GM12878 (cell line): ENCODE data around the gene CNNM1. TPM values are rescaled to one million over a fixed set of nuclear protein-coding genes. Genes with fewer than 3 reads are reported as not detected.

Experiments used
- ATAC-seq: fragments of 200-7000 bp; cut with Tn5 transposase; 3 replicates; pipeline ENCODE4 v1.9.1; 2020; ENCODE audit warnings: mild to moderate bottlenecking, moderate library complexity
- BruUV-seq: library from RNA; stranded (reverse); fragments of 400-500 nt; replicated peaks from 2 replicates; lab custom pipeline; 2021; lab: Mats Ljungman, UMichigan
- CTCF ChIA-PET: fragments of 300-600 bp; sonication (Branson Sonifier 250); formaldehyde crosslinking; extraction: SDS; loops from one replicate; lab custom pipeline; 2021; ENCODE audit warnings: inconsistent platforms; lab: Yijun Ruan, JAX
- POLR2A ChIA-PET: fragments of 350-600 bp; formaldehyde crosslinking; extraction: SDS; loops from one replicate; lab custom pipeline; 2021; ENCODE audit warnings: inconsistent platforms; lab: Charles Lee
- RAD21 ChIA-PET: fragments of 300-600 bp; sonication (Branson Sonifier 250); formaldehyde crosslinking; loops from one replicate; lab custom pipeline; 2023; ENCODE audit warnings: antibody characterized with exemption; ENCODE audit not compliant: unreplicated experiment; lab: Charles Lee
- SMC1A ChIA-PET: fragments of 300-600 bp; sonication (Branson Sonifier 250); formaldehyde crosslinking; loops from one replicate; lab custom pipeline; 2023; ENCODE audit not compliant: unreplicated experiment, uncharacterized antibody; lab: Charles Lee
- DNase-seq: peaks from one replicate; pipeline ENCODE4 v3.0.0-alpha.2; 2011; ENCODE audit warnings: low read depth, low spot score
- FAIRE-seq: peaks from 3 replicates; lab custom pipeline; 2011; peaks lifted over from hg19 to GRCh38; lab: Jason Lieb, UNC
- H2AFZ ChIP-seq: 2 replicates; pipeline ENCODE4 v1.6.0; 2011; ENCODE audit warnings: low read depth, low read length, control low read depth; ENCODE audit not compliant: control insufficient read depth
- H3K27ac ChIP-seq: 2 replicates; pipeline ENCODE4 v1.5.1; 2011; ENCODE audit warnings: control low read depth; ENCODE audit not compliant: control insufficient read depth, insufficient read depth
- H3K27me3 ChIP-seq, 2 experiments: replicated peaks in 1 of 2; 2 replicates each; pipeline versions ENCODE4 v1.6.0 to v1.6.1; 2011; ENCODE audit warnings: low read length in 1 of 2; ENCODE audit not compliant: control insufficient read depth in 2 of 2, insufficient read depth in 2 of 2
- H3K36me3 ChIP-seq, 2 experiments: 2 replicates each; pipeline ENCODE4 v1.5.1; 2011; ENCODE audit warnings: low read length in 1 of 2; ENCODE audit not compliant: control insufficient read depth in 2 of 2, insufficient read depth in 2 of 2
- H3K4me1 ChIP-seq: 2 replicates; pipeline ENCODE4 v1.6.1; 2011; ENCODE audit warnings: mild to moderate bottlenecking, low read length, moderate library complexity, mixed read lengths; ENCODE audit not compliant: control insufficient read depth, insufficient read depth
- H3K4me2 ChIP-seq: 2 replicates; pipeline ENCODE4 v1.6.0; 2011; ENCODE audit warnings: control low read depth; ENCODE audit not compliant: control insufficient read depth, insufficient read depth
- H3K4me3 ChIP-seq: fragments of 200-600 bp; sonication (generic); 2 replicates; pipeline ENCODE4 v1.5.1; 2016
- H3K79me2 ChIP-seq: 2 replicates; pipeline ENCODE4 v1.6.0; 2011; ENCODE audit warnings: low read length; ENCODE audit not compliant: control insufficient read depth, insufficient read depth
- H3K9ac ChIP-seq: 2 replicates; pipeline ENCODE4 v1.8.0; 2011; ENCODE audit warnings: low read length, control low read depth, mixed read lengths; ENCODE audit not compliant: control insufficient read depth, insufficient read depth
- H3K9me3 ChIP-seq: replicated peaks from 3 replicates; pipeline ENCODE4 v1.5.1; 2011; ENCODE audit warnings: mild to moderate bottlenecking, low read length; ENCODE audit not compliant: control insufficient read depth, insufficient read depth
- H4K20me1 ChIP-seq: 2 replicates; pipeline ENCODE4 v1.6.0; 2011; ENCODE audit not compliant: control insufficient read depth, insufficient read depth
- BHLHE40 ChIP-seq, 2 experiments: fragments of 450-650 bp in 1 of 2; IDR thresholded peaks; 2 replicates each; pipeline ENCODE4 v1.6.1; 2011 to 2017; ENCODE audit warnings: low read depth in 2 of 2, borderline replicate concordance in 1 of 2, improper control_type of control experiment in 1 of 2, low read length in 1 of 2, mild to moderate bottlenecking in 1 of 2
- E2F8 ChIP-seq: fragments of 450-650 bp; IDR thresholded peaks from 2 replicates; pipeline ENCODE4 v1.6.1; 2018; ENCODE audit warnings: mild to moderate bottlenecking, low read depth, moderate library complexity; ENCODE audit not compliant: partially characterized antibody
- HDAC2 ChIP-seq: fragments of 200-600 bp; sonication (generic); IDR thresholded peaks from 2 replicates; pipeline ENCODE4 v1.6.1; 2017
- SMAD1 ChIP-seq: fragments of 450-650 bp; IDR thresholded peaks from 2 replicates; pipeline ENCODE4 v1.6.1; 2018; ENCODE audit warnings: mild to moderate bottlenecking, low read depth; ENCODE audit not compliant: partially characterized antibody
- ZNF687 ChIP-seq: fragments of 450-650 bp; IDR thresholded peaks from 2 replicates; pipeline ENCODE4 v1.6.1; 2017; ENCODE audit warnings: mild to moderate bottlenecking, moderate library complexity
- WGBS: methylation state at CpG from one replicate; pipeline ENCODE4 v1.1.6; 2016; ENCODE audit warnings: low lambda C conversion rate; ENCODE audit not compliant: insufficient replicate concordance, insufficient coverage; ENCODE audit errors: missing lambda C conversion rate; 5-methylcytosine and 5-hydroxymethylcytosine counted together
- in situ Hi-C: fragments of 300-500 bp; cut with MboI; formaldehyde crosslinking; loops from 9 replicates; pipeline ENCODE4 v1.14.3; 2018; ENCODE audit warnings: mixed read lengths
- intact Hi-C: fragments of 100-400 bp; cut with micrococcal nuclease; formaldehyde crosslinking; loops from one replicate; pipeline ENCODE4 v1.14.2; 2022; ENCODE audit not compliant: unreplicated experiment
- polyA plus RNA-seq, 11 experiments: library from polyadenylated mRNA; depleted of rRNA in 4 of 11; unstranded in 6 of 11; stranded (reverse) in 5 of 11; fragments of >200 nt; fragmentation: Nextera tagmentation in 4 of 11; fragmentation: Illumina TruSeq in 1 of 11; extraction: Ambion mirVana in 4 of 11; extraction: Trizol in 1 of 11; gene quantifications; 1 replicate in 1 of 11; 2 replicates in 10 of 11; pipeline versions ENCODE4 v1.2.1 to v1.2.3, GENCODE V29; 2011 to 2016; ENCODE audit warnings: inconsistent platforms in 2 of 11, missing spikeins in 2 of 11, low read depth in 1 of 11
- total RNA-seq, 4 experiments: library from RNA; depleted of rRNA in 3 of 4; stranded (reverse); fragments of >200 nt in 3 of 4; fragmentation: Illumina TruSeq in 1 of 4; extraction: Trizol in 1 of 4; gene quantifications; 2 replicates each; pipeline versions ENCODE4 v1.2.1 to v1.2.3, GENCODE V29; 2013 to 2021
- TF ChIP-seq, protein P1 (sequence below): fragments of 450-650 bp; formaldehyde crosslinking; IDR thresholded peaks from 2 replicates; pipeline ENCODE4 v1.4.0; 2020; ENCODE audit warnings: mild to moderate bottlenecking, moderate library complexity
- TF ChIP-seq, protein P2 (sequence below): fragments of 450-650 bp; formaldehyde crosslinking; IDR thresholded peaks from 2 replicates; pipeline ENCODE4 v1.4.0; 2022; ENCODE audit warnings: mild to moderate bottlenecking, moderate library complexity

Gene CNNM1
- total and polyA plus RNA-seq, 10 of the 15 experiments (the other 5 are each of a cell fraction or from before 2014, with no cell fraction given): 0.01 TPM; not detected in 9

DNA sequence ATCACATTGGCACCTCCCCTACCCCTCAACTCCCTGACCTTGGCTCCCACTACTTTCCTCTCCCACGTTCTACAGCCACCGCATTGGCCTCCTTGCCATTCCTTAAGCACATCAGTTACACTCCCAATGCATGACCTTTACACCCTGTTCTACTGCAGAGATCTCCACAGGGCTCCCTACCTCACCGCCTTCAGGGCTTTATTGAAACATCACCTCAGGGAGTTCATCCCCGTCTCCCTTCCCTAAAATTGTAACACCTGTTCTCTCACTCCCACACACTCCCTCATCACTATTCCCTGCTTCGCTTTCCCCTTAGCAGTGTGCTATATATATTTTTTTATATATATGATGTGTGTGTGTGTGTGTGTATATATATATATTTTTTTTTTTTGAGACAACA, 18.5 kb downstream of the CNNM1 start:
- H3K36me3 ChIP-seq: no peaks in the 10 kb centered on the region
- no peaks in the 10 kb centered on the region for H4K20me1 ChIP-seq
- H3K4me2 ChIP-seq: no peak overlapping the region
- no TSS peak for BruUV-seq
- ChIA-PET RAD21 (no interaction called here), POLR2A (no interaction called here), CTCF (no interaction called here), SMC1A (no interaction called here)
- H3K79me2 ChIP-seq: no peaks in the 10 kb centered on the region
- ATAC-seq: no peak
- H2AFZ ChIP-seq: no peak overlapping the region
- H3K9ac ChIP-seq: no peak overlapping the region
- in situ Hi-C loops: no loop called here
- no peaks in the 10 kb centered on the region for H3K9me3 ChIP-seq
- DNase-seq: no peak
- intact Hi-C loops: no loop called here
- 0 out of 4 replicates have a peak, but pooled peaks cover 0 to 1% of the 10 kb centered on the region in 2 experiments for H3K27me3 ChIP-seq
- 44% methylated on average over 5 of the region's 5 CpGs for WGBS
- no peak overlapping the region for H3K4me3 ChIP-seq
- no peaks in the 10 kb centered on the region for H3K4me1 ChIP-seq
- no peak for FAIRE-seq
- no peak overlapping the region for H3K27ac ChIP-seq
- TF ChIP-seq BHLHE40 (IDR thresholded peaks at IDR 0.05; ENCODE audit: borderline replicate concordance in 1 of 2, low read depth in 2 of 2, low read length in 1 of 2) (no peak), SMAD1 (no peak), HDAC2 (no peak), E2F8 (no peak), ZNF687 (no peak)
- TF ChIP-seq, protein P1, sequence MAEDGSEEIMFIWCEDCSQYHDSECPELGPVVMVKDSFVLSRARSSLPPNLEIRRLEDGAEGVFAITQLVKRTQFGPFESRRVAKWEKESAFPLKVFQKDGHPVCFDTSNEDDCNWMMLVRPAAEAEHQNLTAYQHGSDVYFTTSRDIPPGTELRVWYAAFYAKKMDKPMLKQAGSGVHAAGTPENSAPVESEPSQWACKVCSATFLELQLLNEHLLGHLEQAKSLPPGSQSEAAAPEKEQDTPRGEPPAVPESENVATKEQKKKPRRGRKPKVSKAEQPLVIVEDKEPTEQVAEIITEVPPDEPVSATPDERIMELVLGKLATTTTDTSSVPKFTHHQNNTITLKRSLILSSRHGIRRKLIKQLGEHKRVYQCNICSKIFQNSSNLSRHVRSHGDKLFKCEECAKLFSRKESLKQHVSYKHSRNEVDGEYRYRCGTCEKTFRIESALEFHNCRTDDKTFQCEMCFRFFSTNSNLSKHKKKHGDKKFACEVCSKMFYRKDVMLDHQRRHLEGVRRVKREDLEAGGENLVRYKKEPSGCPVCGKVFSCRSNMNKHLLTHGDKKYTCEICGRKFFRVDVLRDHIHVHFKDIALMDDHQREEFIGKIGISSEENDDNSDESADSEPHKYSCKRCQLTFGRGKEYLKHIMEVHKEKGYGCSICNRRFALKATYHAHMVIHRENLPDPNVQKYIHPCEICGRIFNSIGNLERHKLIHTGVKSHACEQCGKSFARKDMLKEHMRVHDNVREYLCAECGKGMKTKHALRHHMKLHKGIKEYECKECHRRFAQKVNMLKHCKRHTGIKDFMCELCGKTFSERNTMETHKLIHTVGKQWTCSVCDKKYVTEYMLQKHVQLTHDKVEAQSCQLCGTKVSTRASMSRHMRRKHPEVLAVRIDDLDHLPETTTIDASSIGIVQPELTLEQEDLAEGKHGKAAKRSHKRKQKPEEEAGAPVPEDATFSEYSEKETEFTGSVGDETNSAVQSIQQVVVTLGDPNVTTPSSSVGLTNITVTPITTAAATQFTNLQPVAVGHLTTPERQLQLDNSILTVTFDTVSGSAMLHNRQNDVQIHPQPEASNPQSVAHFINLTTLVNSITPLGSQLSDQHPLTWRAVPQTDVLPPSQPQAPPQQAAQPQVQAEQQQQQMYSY (CRISPR knock-in tag): no peak
- TF ChIP-seq, protein P2, sequence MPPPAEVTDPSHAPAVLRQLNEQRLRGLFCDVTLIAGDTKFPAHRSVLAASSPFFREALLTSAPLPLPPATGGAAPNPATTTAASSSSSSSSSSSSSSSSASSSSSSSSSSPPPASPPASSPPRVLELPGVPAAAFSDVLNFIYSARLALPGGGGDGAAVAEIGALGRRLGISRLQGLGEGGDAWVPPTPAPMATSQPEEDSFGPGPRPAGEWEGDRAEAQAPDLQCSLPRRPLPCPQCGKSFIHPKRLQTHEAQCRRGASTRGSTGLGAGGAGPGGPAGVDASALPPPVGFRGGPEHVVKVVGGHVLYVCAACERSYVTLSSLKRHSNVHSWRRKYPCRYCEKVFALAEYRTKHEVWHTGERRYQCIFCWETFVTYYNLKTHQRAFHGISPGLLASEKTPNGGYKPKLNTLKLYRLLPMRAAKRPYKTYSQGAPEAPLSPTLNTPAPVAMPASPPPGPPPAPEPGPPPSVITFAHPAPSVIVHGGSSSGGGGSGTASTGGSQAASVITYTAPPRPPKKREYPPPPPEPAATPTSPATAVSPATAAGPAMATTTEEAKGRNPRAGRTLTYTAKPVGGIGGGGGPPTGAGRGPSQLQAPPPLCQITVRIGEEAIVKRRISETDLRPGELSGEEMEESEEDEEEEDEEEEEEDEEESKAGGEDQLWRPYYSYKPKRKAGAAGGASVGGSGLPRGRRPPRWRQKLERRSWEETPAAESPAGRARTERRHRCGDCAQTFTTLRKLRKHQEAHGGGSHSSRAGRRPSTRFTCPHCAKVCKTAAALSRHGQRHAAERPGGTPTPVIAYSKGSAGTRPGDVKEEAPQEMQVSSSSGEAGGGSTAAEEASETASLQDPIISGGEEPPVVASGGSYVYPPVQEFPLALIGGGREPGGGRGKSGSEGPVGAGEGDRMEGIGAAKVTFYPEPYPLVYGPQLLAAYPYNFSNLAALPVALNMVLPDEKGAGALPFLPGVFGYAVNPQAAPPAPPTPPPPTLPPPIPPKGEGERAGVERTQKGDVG (CRISPR knock-in tag): no peak
